ENCODE data around the gene ADIPOR2. TPM values are rescaled to one million over a fixed set of nuclear protein-coding genes. Genes with fewer than 3 reads are reported as not detected.

The ADIPOR2 gene
- total RNA-seq, 1 donor from 2014 or later, result 29.6 TPM

DNA sequence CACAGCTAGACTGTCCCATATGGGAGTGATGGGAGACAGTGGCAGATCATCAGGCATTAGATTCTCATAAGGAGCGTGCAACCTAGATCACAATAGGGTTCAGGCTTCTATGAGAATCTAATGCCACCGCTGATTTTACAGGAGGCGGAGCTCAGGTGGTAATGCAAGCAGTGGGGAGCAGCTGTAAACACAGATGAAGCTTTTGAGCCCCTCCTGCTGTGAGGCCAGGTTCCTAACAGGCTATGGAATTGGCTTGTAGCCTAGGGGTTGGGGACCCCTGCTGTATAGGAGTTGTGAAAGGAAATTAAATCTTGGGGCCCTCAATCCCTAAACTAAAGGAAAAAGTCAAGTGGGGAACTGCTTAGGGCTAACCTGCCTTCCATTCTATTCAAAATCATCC is 29.6 kb downstream of the ADIPOR2 start:
- Histone ChIP-seq H3K36me3 (peaks cover 4% of the 10 kb centered on the region), H3K4me1 (peaks cover 11% of the 10 kb centered on the region), H3K27me3 (no peaks in the 10 kb centered on the region), H4K20me1 (ENCODE audit: low read depth) (peaks cover 4% of the 10 kb centered on the region), H2AFZ (replicated peaks) (no peak overlapping the region), H3K9me3 (ENCODE audit: low read depth) (no peaks in the 10 kb centered on the region), H3K79me2 (ENCODE audit: low read depth) (peaks cover 100% of the 10 kb centered on the region), H3K4me3 (no peak overlapping the region), H3F3A (ENCODE audit: low read depth) (peaks cover 9% of the 10 kb centered on the region), H3K27ac (no peak overlapping the region), H3K4me2 (no peak overlapping the region), H3K9ac (no peak overlapping the region)
- H3K9me3 Mint-ChIP-seq, result peaks cover 23% of the 10 kb centered on the region
- DNase-seq (ENCODE audit: low spot score), result no peak
- peaks cover 35% of the 10 kb centered on the region for H3K36me3 Mint-ChIP-seq
- no peak for TF ChIP-seq EZH2 (IDR thresholded peaks at IDR 0.05)
- TF ChIP-seq, protein P1, sequence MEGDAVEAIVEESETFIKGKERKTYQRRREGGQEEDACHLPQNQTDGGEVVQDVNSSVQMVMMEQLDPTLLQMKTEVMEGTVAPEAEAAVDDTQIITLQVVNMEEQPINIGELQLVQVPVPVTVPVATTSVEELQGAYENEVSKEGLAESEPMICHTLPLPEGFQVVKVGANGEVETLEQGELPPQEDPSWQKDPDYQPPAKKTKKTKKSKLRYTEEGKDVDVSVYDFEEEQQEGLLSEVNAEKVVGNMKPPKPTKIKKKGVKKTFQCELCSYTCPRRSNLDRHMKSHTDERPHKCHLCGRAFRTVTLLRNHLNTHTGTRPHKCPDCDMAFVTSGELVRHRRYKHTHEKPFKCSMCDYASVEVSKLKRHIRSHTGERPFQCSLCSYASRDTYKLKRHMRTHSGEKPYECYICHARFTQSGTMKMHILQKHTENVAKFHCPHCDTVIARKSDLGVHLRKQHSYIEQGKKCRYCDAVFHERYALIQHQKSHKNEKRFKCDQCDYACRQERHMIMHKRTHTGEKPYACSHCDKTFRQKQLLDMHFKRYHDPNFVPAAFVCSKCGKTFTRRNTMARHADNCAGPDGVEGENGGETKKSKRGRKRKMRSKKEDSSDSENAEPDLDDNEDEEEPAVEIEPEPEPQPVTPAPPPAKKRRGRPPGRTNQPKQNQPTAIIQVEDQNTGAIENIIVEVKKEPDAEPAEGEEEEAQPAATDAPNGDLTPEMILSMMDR (IDR thresholded peaks at IDR 0.05), result no peak
- TF ChIP-seq EZH2phosphoT487 (IDR thresholded peaks at IDR 0.05), result no peak
- no peak overlapping the region for H3K4me3 Mint-ChIP-seq
- H3K27ac Mint-ChIP-seq, result no peak overlapping the region
- peaks cover 4% of the 10 kb centered on the region for H3K27me3 Mint-ChIP-seq (ENCODE audit: insufficient read depth, low read depth)
- H3K4me1 Mint-ChIP-seq, result no peaks in the 10 kb centered on the region

DNA sequence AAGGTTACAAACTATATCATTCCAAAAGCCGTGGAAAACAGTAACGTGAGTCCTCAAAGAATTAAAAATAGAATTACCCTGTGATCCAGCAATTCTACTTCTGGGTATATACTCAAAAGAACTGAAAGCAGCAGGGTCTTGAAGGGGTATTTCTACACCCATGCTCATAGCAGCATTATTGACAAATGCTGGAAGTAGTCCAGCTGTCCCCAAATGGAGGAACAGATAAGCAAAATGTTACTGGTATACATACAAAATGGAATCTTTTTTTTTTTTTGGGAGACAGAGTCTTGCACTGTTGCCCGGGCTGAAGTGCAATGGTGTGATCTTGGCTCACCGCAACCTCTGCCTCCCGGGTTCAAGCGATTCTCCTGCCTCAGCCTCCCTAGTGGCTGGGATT is 32.9 kb downstream of the ADIPOR2 start:
- H3K4me2 ChIP-seq, result no peak overlapping the region
- peaks cover 11% of the 10 kb centered on the region for H3K4me1 ChIP-seq
- H3F3A ChIP-seq (ENCODE audit: low read depth), result peaks cover 9% of the 10 kb centered on the region
- no peak overlapping the region for H3K4me3 ChIP-seq
- Mint-ChIP-seq H3K36me3 (peaks cover 29% of the 10 kb centered on the region), H3K4me1 (no peaks in the 10 kb centered on the region), H3K27ac (no peak overlapping the region), H3K4me3 (no peak overlapping the region), H3K9me3 (peaks cover 12% of the 10 kb centered on the region), H3K27me3 (ENCODE audit: insufficient read depth, low read depth) (peaks cover 2% of the 10 kb centered on the region)
- H3K27ac ChIP-seq, result no peak overlapping the region
- no peaks in the 10 kb centered on the region for H3K36me3 ChIP-seq
- no peak for DNase-seq (ENCODE audit: low spot score)
- no peak overlapping the region for H2AFZ ChIP-seq (replicated peaks)
- H3K9ac ChIP-seq, result no peak overlapping the region
- peaks cover 99% of the 10 kb centered on the region for H3K79me2 ChIP-seq (ENCODE audit: low read depth)
- no peak for TF ChIP-seq EZH2phosphoT487 (IDR thresholded peaks at IDR 0.05)
- no peak for TF ChIP-seq EZH2 (IDR thresholded peaks at IDR 0.05)
- TF ChIP-seq, protein P1 (IDR thresholded peaks at IDR 0.05), result no peak
- H3K27me3 ChIP-seq, result no peaks in the 10 kb centered on the region
- no peaks in the 10 kb centered on the region for H3K9me3 ChIP-seq (ENCODE audit: low read depth)
- peaks cover 4% of the 10 kb centered on the region for H4K20me1 ChIP-seq (ENCODE audit: low read depth)

DNA sequence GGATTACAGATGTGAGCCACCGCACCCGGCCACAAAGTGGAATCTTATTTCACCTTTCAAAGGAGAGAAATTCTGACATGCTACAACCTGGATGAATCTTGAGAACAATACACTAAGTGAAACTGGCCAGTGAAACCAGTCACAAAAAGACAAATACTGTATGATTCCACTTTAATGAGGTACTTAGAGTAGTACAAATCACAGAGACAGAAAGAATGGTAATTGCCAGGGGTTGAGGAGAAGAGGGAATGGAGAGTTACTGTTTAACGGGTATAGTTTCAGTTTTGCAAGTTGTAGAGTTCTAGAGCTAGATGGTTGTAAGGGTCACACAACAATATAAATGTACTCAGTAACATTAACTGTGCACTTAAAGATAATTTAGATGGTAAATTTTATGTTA is 33.4 kb downstream of the ADIPOR2 start:
- no peak overlapping the region for H3K4me3 ChIP-seq
- peaks cover 4% of the 10 kb centered on the region for H4K20me1 ChIP-seq (ENCODE audit: low read depth)
- DNase-seq (ENCODE audit: low spot score), result no peak
- peaks cover 99% of the 10 kb centered on the region for H3K79me2 ChIP-seq (ENCODE audit: low read depth)
- H3F3A ChIP-seq (ENCODE audit: low read depth), result peaks cover 9% of the 10 kb centered on the region
- no peak overlapping the region for H2AFZ ChIP-seq (replicated peaks)
- H3K9me3 ChIP-seq (ENCODE audit: low read depth), result no peaks in the 10 kb centered on the region
- H3K27ac Mint-ChIP-seq, result no peak overlapping the region
- H3K27me3 Mint-ChIP-seq (ENCODE audit: insufficient read depth, low read depth), result peaks cover 2% of the 10 kb centered on the region
- H3K4me1 ChIP-seq, result peaks cover 11% of the 10 kb centered on the region
- H3K4me2 ChIP-seq, result no peak overlapping the region
- H3K9ac ChIP-seq, result no peak overlapping the region
- no peaks in the 10 kb centered on the region for H3K4me1 Mint-ChIP-seq
- H3K27me3 ChIP-seq, result no peaks in the 10 kb centered on the region
- TF ChIP-seq EZH2phosphoT487 (IDR thresholded peaks at IDR 0.05), result no peak
- TF ChIP-seq EZH2 (IDR thresholded peaks at IDR 0.05), result no peak
- TF ChIP-seq, protein P1 (IDR thresholded peaks at IDR 0.05), result no peak
- no peaks in the 10 kb centered on the region for H3K36me3 ChIP-seq
- peaks cover 31% of the 10 kb centered on the region for H3K36me3 Mint-ChIP-seq
- H3K4me3 Mint-ChIP-seq, result no peak overlapping the region
- H3K9me3 Mint-ChIP-seq, result peaks cover 13% of the 10 kb centered on the region
- H3K27ac ChIP-seq, result no peak overlapping the region

Data from neural progenitor cell (in vitro differentiated cells).